ENCODE measurements around the gene KCNQ4. TPM values are rescaled to one million over a fixed set of nuclear protein-coding genes. Genes with fewer than 3 reads are reported as not detected.
A peak's percentile ranks its signal among the peaks of the same experiment; 100 is the strongest.

KCNQ4 gene
- total RNA-seq, 1 experiment from 2014 or later, result 1.6 TPM

DNA sequence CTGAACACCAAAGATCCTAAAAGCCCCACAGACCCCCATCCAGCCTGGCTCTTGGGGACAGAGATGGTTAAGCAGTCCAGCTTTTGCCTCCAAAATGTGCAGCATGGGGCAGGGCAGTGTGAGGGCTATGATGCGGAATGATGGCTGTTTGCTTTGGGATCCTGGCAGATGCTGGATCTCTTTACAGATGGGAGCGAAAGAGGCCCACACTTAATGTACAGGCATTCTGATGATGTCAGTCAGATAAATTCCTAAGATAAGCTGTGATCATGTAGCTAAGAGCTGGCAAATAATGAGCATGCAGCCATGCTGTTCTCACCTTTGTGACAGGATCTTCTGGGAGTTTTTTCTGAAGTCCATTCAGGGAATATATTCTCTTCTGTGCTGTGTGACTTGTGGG, 17.6 kb upstream of the KCNQ4 start:
- no peaks in the 10 kb centered on the region for H3K9me3 ChIP-seq
- no TSS peak for BruUV-seq (replicated peaks)

DNA sequence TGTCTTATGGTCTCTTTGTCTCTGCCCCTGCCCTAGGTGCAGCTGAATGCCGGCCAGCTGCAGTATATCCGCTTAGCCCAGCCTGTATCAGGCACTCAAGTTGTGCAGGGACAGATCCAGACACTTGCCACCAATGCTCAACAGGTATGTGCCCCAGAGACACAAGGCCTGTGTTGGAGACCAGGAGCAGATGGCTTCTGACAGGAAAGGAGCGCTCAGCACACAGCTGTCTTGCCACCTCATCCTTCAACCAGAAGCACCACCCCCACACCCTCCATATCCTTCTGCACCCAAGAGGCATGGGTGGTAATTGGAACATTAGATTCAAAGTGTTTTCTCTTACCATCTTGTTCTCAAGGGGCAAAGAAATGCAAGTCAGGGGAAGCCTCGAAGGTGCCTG, 17.0 kb upstream of the KCNQ4 start:
- CTCF ChIA-PET, result no interaction called here
- no peak for DNase-seq
- Histone ChIP-seq H3K36me3 (ENCODE audit: control insufficient read depth, insufficient read depth, low read length) (no peaks in the 10 kb centered on the region; the same call in 1 of the 2 replicates), H3K4me3 (ENCODE audit: low read depth, low read length) (no peak overlapping the region), H3K9me3 (no peaks in the 10 kb centered on the region), H3K27me3 (replicated peaks; ENCODE audit: control insufficient read depth, insufficient read depth, low read length) (no peaks in the 10 kb centered on the region), H3K4me1 (no peaks in the 10 kb centered on the region)
- H3K4me3 Mint-ChIP-seq (ENCODE audit: unreplicated experiment), result no peak overlapping the region
- no TSS peak for BruUV-seq (replicated peaks)
- no peaks in the 10 kb centered on the region for H3K9me3 Mint-ChIP-seq (ENCODE audit: unreplicated experiment)
- TF ChIP-seq, protein P1, sequence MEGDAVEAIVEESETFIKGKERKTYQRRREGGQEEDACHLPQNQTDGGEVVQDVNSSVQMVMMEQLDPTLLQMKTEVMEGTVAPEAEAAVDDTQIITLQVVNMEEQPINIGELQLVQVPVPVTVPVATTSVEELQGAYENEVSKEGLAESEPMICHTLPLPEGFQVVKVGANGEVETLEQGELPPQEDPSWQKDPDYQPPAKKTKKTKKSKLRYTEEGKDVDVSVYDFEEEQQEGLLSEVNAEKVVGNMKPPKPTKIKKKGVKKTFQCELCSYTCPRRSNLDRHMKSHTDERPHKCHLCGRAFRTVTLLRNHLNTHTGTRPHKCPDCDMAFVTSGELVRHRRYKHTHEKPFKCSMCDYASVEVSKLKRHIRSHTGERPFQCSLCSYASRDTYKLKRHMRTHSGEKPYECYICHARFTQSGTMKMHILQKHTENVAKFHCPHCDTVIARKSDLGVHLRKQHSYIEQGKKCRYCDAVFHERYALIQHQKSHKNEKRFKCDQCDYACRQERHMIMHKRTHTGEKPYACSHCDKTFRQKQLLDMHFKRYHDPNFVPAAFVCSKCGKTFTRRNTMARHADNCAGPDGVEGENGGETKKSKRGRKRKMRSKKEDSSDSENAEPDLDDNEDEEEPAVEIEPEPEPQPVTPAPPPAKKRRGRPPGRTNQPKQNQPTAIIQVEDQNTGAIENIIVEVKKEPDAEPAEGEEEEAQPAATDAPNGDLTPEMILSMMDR (IDR thresholded peaks at IDR 0.05; ENCODE audit: insufficient read depth in 1 of 2, low read depth in 1 of 2, low read length in 1 of 2, severe bottlenecking in 1 of 2, unreplicated experiment in 1 of 2), result no peak
- peaks cover 46% of the 10 kb centered on the region for H3K36me3 Mint-ChIP-seq (ENCODE audit: insufficient read depth, unreplicated experiment)
- intact Hi-C loops (cut with micrococcal nuclease; ENCODE audit: unreplicated experiment), result no loop called here
- H3K4me1 Mint-ChIP-seq (ENCODE audit: low read depth, unreplicated experiment), result no peaks in the 10 kb centered on the region
- POLR2A ChIA-PET, result no interaction called here
- no peaks in the 10 kb centered on the region for H3K27me3 Mint-ChIP-seq (ENCODE audit: insufficient read depth, unreplicated experiment)
- H3K27ac Mint-ChIP-seq (ENCODE audit: unreplicated experiment), result peak overlapping the region; percentile 81

More for the DNA sequence above, 17.6 kb upstream of the KCNQ4 start:
- DNase-seq, result no peak
- H3K27me3 Mint-ChIP-seq (ENCODE audit: insufficient read depth, unreplicated experiment), result no peaks in the 10 kb centered on the region
- H3K36me3 ChIP-seq (ENCODE audit: control insufficient read depth, insufficient read depth, low read length), result no peaks in the 10 kb centered on the region; the same call in 1 of the 2 replicates
- H3K4me3 ChIP-seq (ENCODE audit: low read depth, low read length), result no peak overlapping the region
- H3K36me3 Mint-ChIP-seq (ENCODE audit: insufficient read depth, unreplicated experiment), result peaks cover 41% of the 10 kb centered on the region
- ChIA-PET POLR2A (no interaction called here), CTCF (interaction anchor here (0.6 kb wide), 1 partner anchor 379 kb away, joined by 3 read pairs; no protein-coding TSS in a partner anchor)
- H3K27ac Mint-ChIP-seq (ENCODE audit: unreplicated experiment), result peak overlapping the region; percentile 81
- no peaks in the 10 kb centered on the region for H3K4me1 Mint-ChIP-seq (ENCODE audit: low read depth, unreplicated experiment)
- TF ChIP-seq, protein P1 (IDR thresholded peaks at IDR 0.05; ENCODE audit: insufficient read depth in 1 of 2, low read depth in 1 of 2, low read length in 1 of 2, severe bottlenecking in 1 of 2, unreplicated experiment in 1 of 2), result no peak
- no peaks in the 10 kb centered on the region for H3K4me1 ChIP-seq
- no peaks in the 10 kb centered on the region for H3K9me3 Mint-ChIP-seq (ENCODE audit: unreplicated experiment)
- intact Hi-C loops (cut with micrococcal nuclease; ENCODE audit: unreplicated experiment), result no loop called here
- H3K27me3 ChIP-seq (replicated peaks; ENCODE audit: control insufficient read depth, insufficient read depth, low read length), result no peaks in the 10 kb centered on the region
- no peak overlapping the region for H3K4me3 Mint-ChIP-seq (ENCODE audit: unreplicated experiment)

DNA sequence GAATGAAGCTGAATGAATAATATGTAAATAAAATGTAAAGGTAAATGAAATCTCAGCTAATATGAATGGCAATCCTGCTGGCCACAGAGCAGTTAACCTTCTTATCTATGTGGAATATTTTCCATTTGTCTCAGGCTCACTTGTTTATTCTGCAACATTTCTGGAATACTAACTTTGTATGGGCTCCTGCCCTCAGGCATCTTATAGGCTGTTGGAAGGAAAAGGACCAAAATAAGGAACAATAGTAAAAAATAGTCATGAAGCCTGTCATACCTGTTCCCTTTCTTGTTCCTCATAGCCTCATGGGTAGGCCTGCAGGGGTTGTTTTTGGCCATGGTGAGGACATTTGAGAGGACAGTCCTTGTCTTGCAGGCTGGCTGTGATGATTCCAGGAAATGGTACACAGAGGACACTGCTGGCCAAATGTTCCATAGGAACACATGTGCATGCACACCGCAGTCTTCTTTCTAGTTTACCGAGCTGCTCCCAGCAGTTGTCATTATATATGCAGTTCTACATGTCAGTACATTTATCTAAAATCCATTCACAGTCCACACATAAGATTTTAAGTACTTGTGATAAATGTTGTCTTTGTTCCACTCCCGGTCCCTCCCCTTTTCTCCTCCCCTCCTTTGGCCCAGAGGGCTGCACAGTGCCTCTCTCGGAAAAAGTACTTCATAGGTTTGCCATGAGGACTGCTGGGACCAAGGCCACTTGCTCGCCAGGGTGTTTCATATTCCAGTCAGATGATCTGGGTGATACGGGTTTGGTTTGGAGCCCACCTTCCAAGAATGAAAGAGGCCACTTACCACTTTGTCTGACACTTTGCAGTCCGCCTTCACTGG, 15.2 kb upstream of the KCNQ4 start:
- ChIA-PET CTCF (no interaction called here), POLR2A (no interaction called here)
- Mint-ChIP-seq H3K36me3 (ENCODE audit: insufficient read depth, unreplicated experiment) (peaks cover 53% of the 10 kb centered on the region), H3K27me3 (ENCODE audit: insufficient read depth, unreplicated experiment) (no peaks in the 10 kb centered on the region), H3K27ac (ENCODE audit: unreplicated experiment) (no peak overlapping the region), H3K4me1 (ENCODE audit: low read depth, unreplicated experiment) (no peaks in the 10 kb centered on the region), H3K4me3 (ENCODE audit: unreplicated experiment) (no peak overlapping the region), H3K9me3 (ENCODE audit: unreplicated experiment) (no peaks in the 10 kb centered on the region)
- H3K4me1 ChIP-seq, result no peaks in the 10 kb centered on the region
- H3K9me3 ChIP-seq, result no peaks in the 10 kb centered on the region
- intact Hi-C loops (cut with micrococcal nuclease; ENCODE audit: unreplicated experiment), result no loop called here
- H3K4me3 ChIP-seq (ENCODE audit: low read depth, low read length), result no peak overlapping the region
- no TSS peak for BruUV-seq (replicated peaks)
- H3K27me3 ChIP-seq (replicated peaks; ENCODE audit: control insufficient read depth, insufficient read depth, low read length), result no peaks in the 10 kb centered on the region
- no peak for DNase-seq
- H3K36me3 ChIP-seq (ENCODE audit: control insufficient read depth, insufficient read depth, low read length), result no peaks in the 10 kb centered on the region; the same call in 1 of the 2 replicates
- TF ChIP-seq, protein P1 (IDR thresholded peaks at IDR 0.05; ENCODE audit: insufficient read depth in 1 of 2, low read depth in 1 of 2, low read length in 1 of 2, severe bottlenecking in 1 of 2, unreplicated experiment in 1 of 2), result no peak

All from Caco-2 (cell line).